Suprapubic skin (tissue), 4 donors: ENCODE results near the gene ANTXR2. TPM values are rescaled to one million over a fixed set of nuclear protein-coding genes. Genes with fewer than 3 reads are reported as not detected.

Experiments used
- DNase-seq, 2 donors: peaks; one replicate each; pipeline ENCODE4 v3.0.0-alpha.2; 2019; ENCODE audit warnings: low spot score in 2 of 2
- H3K27ac ChIP-seq: fragments of 200-600 bp; sonication (generic); one replicate; pipeline ENCODE4 v1.5.1; 2019
- H3K27me3 ChIP-seq: fragments of 200-600 bp; sonication (generic); one replicate; pipeline ENCODE4 v1.5.1; 2019
- H3K36me3 ChIP-seq: fragments of 200-600 bp; sonication (generic); one replicate; pipeline ENCODE4 v1.5.1; 2019
- H3K4me1 ChIP-seq: fragments of 200-600 bp; sonication (generic); one replicate; pipeline ENCODE4 v1.5.1; 2019
- H3K4me3 ChIP-seq: fragments of 200-600 bp; sonication (generic); one replicate; pipeline ENCODE4 v1.5.1; 2019; ENCODE audit warnings: mild to moderate bottlenecking
- H3K9me3 ChIP-seq: fragments of 200-600 bp; sonication (generic); one replicate; pipeline ENCODE4 v1.5.1; 2019
- EP300 ChIP-seq: sonication (generic); formaldehyde crosslinking; IDR thresholded peaks from one replicate; pipeline ENCODE4 v1.6.1; 2017; ENCODE audit warnings: antibody characterized with exemption
- POLR2A ChIP-seq, 2 donors: fragments of 450-650 bp; IDR thresholded peaks; one replicate each; pipeline ENCODE4 v1.6.1; 2017; ENCODE audit warnings: antibody characterized with exemption in 2 of 2, mild to moderate bottlenecking in 2 of 2, moderate library complexity in 2 of 2
- POLR2AphosphoS5 ChIP-seq, 3 donors: sonication (generic); formaldehyde crosslinking; IDR thresholded peaks; one replicate each; pipeline ENCODE4 v1.6.1; 2017; ENCODE audit warnings: antibody characterized with exemption in 3 of 3
- WGBS: methylation state at CpG from one replicate; pipeline ENCODE4 v1.1.5; 2018; 5-methylcytosine and 5-hydroxymethylcytosine counted together
- total RNA-seq, 4 donors: library from RNA; depleted of rRNA; stranded (reverse); fragments of >200 nt; gene quantifications; one replicate each; pipeline ENCODE4 v1.1.0, GENCODE V29; 2016
- TF ChIP-seq, protein P1 (sequence below), 2 donors: fragments of 200-600 bp in 1 of 2; fragments of 450-650 bp in 1 of 2; sonication (generic) in 1 of 2; IDR thresholded peaks; one replicate each; pipeline ENCODE4 v1.5.1; 2016 to 2019; ENCODE audit warnings: antibody characterized with exemption in 2 of 2, mild to moderate bottlenecking in 1 of 2, moderate library complexity in 1 of 2

Gene ANTXR2
- total RNA-seq, 4 donors from 2014 or later = 9.8 to 22.2 (median 12.8) TPM

DNA sequence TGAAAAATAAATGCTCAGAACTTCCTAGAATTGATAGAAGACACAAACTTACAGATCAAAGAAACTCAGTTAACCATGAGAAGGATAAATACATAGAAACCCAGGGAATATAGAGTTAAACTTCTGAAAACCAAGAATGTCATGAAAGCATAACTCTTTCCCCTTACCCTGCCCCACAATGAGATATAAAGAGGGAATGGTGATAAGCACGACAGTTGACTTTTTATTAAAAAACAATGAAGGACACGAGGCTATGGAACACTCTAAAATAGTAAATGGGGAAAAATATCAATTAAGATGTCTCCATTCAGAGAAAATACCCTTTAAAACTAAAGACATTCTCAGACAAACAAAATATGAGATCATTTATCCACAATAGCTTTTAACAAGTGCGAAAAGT lies 154.7 kb downstream of the ANTXR2 start:
- Histone ChIP-seq H3K9me3 (no peaks in the 10 kb centered on the region), H3K27ac (no peak overlapping the region), H3K36me3 (no peaks in the 10 kb centered on the region), H3K27me3 (no peaks in the 10 kb centered on the region), H3K4me1 (no peaks in the 10 kb centered on the region), H3K4me3 (no peak overlapping the region)
- no peak for DNase-seq
- WGBS = over 99% methylated on average over 3 of the region's 3 CpGs
- TF ChIP-seq EP300 (no peak), POLR2A (IDR thresholded peaks at IDR 0.05) (no peak), POLR2AphosphoS5 (IDR thresholded peaks at IDR 0.05) (no peak)
- TF ChIP-seq, protein P1, sequence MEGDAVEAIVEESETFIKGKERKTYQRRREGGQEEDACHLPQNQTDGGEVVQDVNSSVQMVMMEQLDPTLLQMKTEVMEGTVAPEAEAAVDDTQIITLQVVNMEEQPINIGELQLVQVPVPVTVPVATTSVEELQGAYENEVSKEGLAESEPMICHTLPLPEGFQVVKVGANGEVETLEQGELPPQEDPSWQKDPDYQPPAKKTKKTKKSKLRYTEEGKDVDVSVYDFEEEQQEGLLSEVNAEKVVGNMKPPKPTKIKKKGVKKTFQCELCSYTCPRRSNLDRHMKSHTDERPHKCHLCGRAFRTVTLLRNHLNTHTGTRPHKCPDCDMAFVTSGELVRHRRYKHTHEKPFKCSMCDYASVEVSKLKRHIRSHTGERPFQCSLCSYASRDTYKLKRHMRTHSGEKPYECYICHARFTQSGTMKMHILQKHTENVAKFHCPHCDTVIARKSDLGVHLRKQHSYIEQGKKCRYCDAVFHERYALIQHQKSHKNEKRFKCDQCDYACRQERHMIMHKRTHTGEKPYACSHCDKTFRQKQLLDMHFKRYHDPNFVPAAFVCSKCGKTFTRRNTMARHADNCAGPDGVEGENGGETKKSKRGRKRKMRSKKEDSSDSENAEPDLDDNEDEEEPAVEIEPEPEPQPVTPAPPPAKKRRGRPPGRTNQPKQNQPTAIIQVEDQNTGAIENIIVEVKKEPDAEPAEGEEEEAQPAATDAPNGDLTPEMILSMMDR (IDR thresholded peaks at IDR 0.05) = no peak

DNA sequence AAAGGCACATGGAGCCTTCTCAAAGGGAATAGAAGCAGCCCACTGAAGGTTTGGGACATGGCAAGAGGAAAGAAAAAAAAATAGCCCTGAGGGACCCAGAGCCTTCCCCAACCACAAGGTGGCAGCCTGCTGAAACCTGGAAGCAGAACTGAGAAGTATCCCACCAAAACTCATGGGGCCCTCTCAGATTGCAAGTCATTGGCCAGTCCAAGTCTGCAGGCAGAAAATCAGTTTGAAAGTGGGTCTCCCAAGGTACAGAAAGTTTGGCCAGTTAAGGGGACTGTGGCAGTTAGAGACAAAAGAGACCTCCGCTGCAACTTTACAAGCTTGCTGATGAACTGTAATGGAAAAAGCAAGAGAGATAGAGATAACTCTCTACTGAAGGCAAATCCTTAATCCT lies 155.8 kb downstream of the ANTXR2 start:
- Histone ChIP-seq H3K9me3 (no peaks in the 10 kb centered on the region), H3K36me3 (no peaks in the 10 kb centered on the region), H3K27ac (no peak overlapping the region), H3K27me3 (no peaks in the 10 kb centered on the region), H3K4me3 (no peak overlapping the region), H3K4me1 (no peaks in the 10 kb centered on the region)
- no peak for TF ChIP-seq POLR2A (IDR thresholded peaks at IDR 0.05)
- TF ChIP-seq POLR2AphosphoS5 (IDR thresholded peaks at IDR 0.05) = no peak
- no peak for TF ChIP-seq EP300
- TF ChIP-seq, protein P1 (IDR thresholded peaks at IDR 0.05) = peak in 1 of 2 donors; percentile 27
- no peak for DNase-seq
- 100% methylated on average over 1 of the region's 1 CpG for WGBS

DNA sequence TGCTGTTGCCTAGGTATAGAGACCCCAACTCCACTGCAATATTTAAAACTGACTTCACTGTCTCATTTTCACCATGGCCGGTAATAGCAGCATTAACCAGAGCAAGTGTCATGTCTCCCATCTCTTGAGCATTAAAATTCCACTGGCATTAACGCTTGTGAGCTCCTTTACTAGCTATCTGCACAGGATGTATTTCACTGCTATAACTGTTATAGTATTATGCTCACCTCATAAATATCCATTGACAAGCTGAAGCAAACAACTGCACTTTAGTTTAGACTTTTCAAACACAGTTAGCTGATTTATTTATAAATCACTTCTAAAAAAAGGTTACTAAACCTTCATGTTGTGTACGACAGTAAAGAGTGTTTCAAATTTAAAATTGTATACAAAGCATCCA lies 157.8 kb downstream of the ANTXR2 start:
- Histone ChIP-seq H3K4me1 (no peaks in the 10 kb centered on the region), H3K27me3 (no peaks in the 10 kb centered on the region), H3K9me3 (no peaks in the 10 kb centered on the region), H3K4me3 (no peak overlapping the region), H3K27ac (no peak overlapping the region), H3K36me3 (no peaks in the 10 kb centered on the region)
- no peak for TF ChIP-seq POLR2AphosphoS5 (IDR thresholded peaks at IDR 0.05)
- TF ChIP-seq, protein P1 (IDR thresholded peaks at IDR 0.05) = no peak
- no peak for TF ChIP-seq EP300
- no peak for TF ChIP-seq POLR2A (IDR thresholded peaks at IDR 0.05)
- WGBS = 89% methylated on average over 3 of the region's 3 CpGs
- no peak for DNase-seq

DNA sequence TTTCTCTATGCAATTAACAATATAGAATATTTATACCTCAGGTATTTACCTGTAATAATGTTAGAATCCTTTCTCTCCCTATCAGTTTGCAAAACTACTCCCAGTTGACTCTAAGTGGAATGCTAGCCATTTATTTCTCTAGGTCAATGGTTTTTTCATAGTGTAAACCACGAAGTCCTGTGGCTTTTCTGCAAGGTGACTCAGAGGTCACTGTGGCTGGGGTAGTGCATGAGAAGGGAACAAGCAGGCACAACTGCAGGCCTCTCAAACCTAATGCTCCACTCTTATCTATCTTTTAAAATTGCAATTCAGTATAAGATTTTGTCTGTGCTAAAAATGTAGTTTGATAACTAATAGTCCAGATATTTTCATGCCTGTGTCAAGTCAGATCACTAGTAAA lies 159.4 kb downstream of the ANTXR2 start:
- Histone ChIP-seq H3K27ac (no peak overlapping the region), H3K4me1 (no peaks in the 10 kb centered on the region), H3K4me3 (no peak overlapping the region), H3K36me3 (no peaks in the 10 kb centered on the region), H3K27me3 (no peaks in the 10 kb centered on the region), H3K9me3 (no peaks in the 10 kb centered on the region)
- WGBS = 55% methylated on average over 1 of the region's 1 CpG
- TF ChIP-seq POLR2AphosphoS5 (IDR thresholded peaks at IDR 0.05) = no peak
- no peak for TF ChIP-seq EP300
- TF ChIP-seq POLR2A (IDR thresholded peaks at IDR 0.05) = no peak
- TF ChIP-seq, protein P1 (IDR thresholded peaks at IDR 0.05) = no peak
- DNase-seq = no peak

DNA sequence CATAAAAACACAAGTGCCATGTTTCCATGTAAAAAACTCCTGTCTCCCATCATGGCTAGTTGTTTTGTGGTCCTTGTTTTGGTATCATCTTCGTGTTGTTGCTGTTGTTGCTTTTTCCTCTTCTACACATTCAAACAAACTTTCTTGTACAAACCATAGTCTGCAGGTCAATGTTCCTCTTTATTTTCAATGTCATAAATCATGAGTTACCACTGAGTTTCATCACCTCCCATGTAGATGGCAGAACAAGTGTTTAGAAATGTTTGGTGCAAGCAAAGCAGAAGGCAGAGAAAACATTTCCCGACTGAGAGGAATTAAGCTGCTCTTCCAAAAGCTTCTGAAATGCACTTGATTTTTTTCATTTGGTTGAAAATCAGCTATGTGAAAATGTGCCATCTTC lies 166.0 kb downstream of the ANTXR2 start:
- Histone ChIP-seq H3K27ac (no peak overlapping the region), H3K36me3 (peaks cover 26% of the 10 kb centered on the region), H3K9me3 (no peaks in the 10 kb centered on the region), H3K4me1 (no peaks in the 10 kb centered on the region), H3K27me3 (no peaks in the 10 kb centered on the region), H3K4me3 (no peak overlapping the region)
- 87% methylated on average over 2 of the region's 2 CpGs for WGBS
- DNase-seq = no peak
- TF ChIP-seq POLR2A (IDR thresholded peaks at IDR 0.05) = no peak
- TF ChIP-seq EP300 = no peak
- TF ChIP-seq, protein P1 (IDR thresholded peaks at IDR 0.05) = no peak
- TF ChIP-seq POLR2AphosphoS5 (IDR thresholded peaks at IDR 0.05) = no peak
